Neural cell (in vitro differentiated cells): Measurements from ENCODE around the gene HAO1. TPM values are rescaled to one million over a fixed set of nuclear protein-coding genes. Genes with fewer than 3 reads are reported as not detected.

Source experiments
- H2AFZ ChIP-seq: fragments of 200-600, 300-800 bp; sonication (generic), shearing (Covaris generic); 2 replicates; pipeline ENCODE4 v1.6.0; 2014; ENCODE audit warnings: low read depth, mild to moderate bottlenecking, antibody characterized with exemption, low read length, moderate library complexity
- H3F3A ChIP-seq: fragments of 200-600 bp; shearing (Covaris generic); 2 replicates; pipeline ENCODE4 v1.6.1; 2016; ENCODE audit warnings: mild to moderate bottlenecking, moderate library complexity, mixed read lengths, antibody characterized with exemption, low read length; ENCODE audit not compliant: insufficient read depth, poor library complexity, severe bottlenecking
- H3K27ac ChIP-seq: fragments of 200-600, 300-800 bp; sonication (generic), shearing (Covaris generic); 2 replicates; pipeline ENCODE4 v1.5.1; 2014; ENCODE audit warnings: mild to moderate bottlenecking, low read length, moderate library complexity
- H3K27me3 ChIP-seq: fragments of 300-800, 200-600 bp; sonication (generic), shearing (Covaris generic); 2 replicates; pipeline ENCODE4 v1.6.0; 2014; ENCODE audit warnings: mild to moderate bottlenecking, low read depth, low read length, moderate library complexity; ENCODE audit not compliant: insufficient read depth
- H3K36me3 ChIP-seq: fragments of 300-800, 200-600 bp; sonication (generic), shearing (Covaris generic); 2 replicates; pipeline ENCODE4 v1.5.1; 2014; ENCODE audit warnings: mild to moderate bottlenecking, antibody characterized with exemption, low read length, moderate library complexity; ENCODE audit not compliant: insufficient read depth
- H3K4me2 ChIP-seq: fragments of 300-800, 200-600 bp; sonication (generic), shearing (Covaris generic); 2 replicates; pipeline ENCODE4 v1.6.0; 2014; ENCODE audit warnings: mild to moderate bottlenecking, low read length
- H3K4me3 ChIP-seq: fragments of 300-800, 200-600 bp; sonication (generic), shearing (Covaris generic); 2 replicates; pipeline ENCODE4 v1.5.1; 2014; ENCODE audit warnings: mild to moderate bottlenecking, low read length, moderate library complexity
- H3K79me2 ChIP-seq: fragments of 200-600 bp; shearing (Covaris generic); replicated peaks from 2 replicates; pipeline ENCODE4 v1.6.0; 2014; ENCODE audit warnings: mild to moderate bottlenecking, low read length, moderate library complexity; ENCODE audit not compliant: insufficient read depth
- H3K9ac ChIP-seq: fragments of 300-800, 200-600 bp; sonication (generic), shearing (Covaris generic); 2 replicates; pipeline ENCODE4 v1.6.1; 2016; ENCODE audit warnings: mild to moderate bottlenecking, low read length, mixed read lengths
- H3K9me2 ChIP-seq: fragments of 200-600 bp; shearing (Covaris generic); 2 replicates; pipeline ENCODE4 v1.6.1; 2016; ENCODE audit warnings: mild to moderate bottlenecking, low read length, mixed read lengths; ENCODE audit not compliant: insufficient read depth
- H3K9me3 ChIP-seq: fragments of 200-600, 300-800 bp; sonication (generic), shearing (Covaris generic); 2 replicates; pipeline ENCODE4 v1.6.1; 2016; ENCODE audit warnings: mild to moderate bottlenecking, mixed run types, low read length, moderate library complexity, mixed read lengths
- H4K20me1 ChIP-seq: fragments of 200-600 bp; shearing (Covaris generic); 2 replicates; pipeline ENCODE4 v1.6.1; 2016; ENCODE audit warnings: mild to moderate bottlenecking, mixed run types; ENCODE audit not compliant: insufficient read depth
- CTCF ChIP-seq: fragments of 450-650 bp; IDR thresholded peaks from 2 replicates; pipeline ENCODE4 v1.5.1; 2014; ENCODE audit warnings: antibody characterized with exemption, mild to moderate bottlenecking, moderate library complexity; ENCODE audit not compliant: poor library complexity, severe bottlenecking
- EP300 ChIP-seq: fragments of 450-650 bp; conservative IDR thresholded peaks from 2 replicates; pipeline ENCODE4 v1.6.1; 2014; ENCODE audit warnings: antibody characterized with exemption, mild to moderate bottlenecking, moderate library complexity; ENCODE audit not compliant: poor library complexity, severe bottlenecking
- EZH2 ChIP-seq: fragments of 200-600, 300-800 bp; shearing (Covaris generic), sonication (generic); IDR thresholded peaks from 2 replicates; pipeline ENCODE4 v1.6.1; 2014; ENCODE audit warnings: antibody characterized with exemption, low read length, borderline replicate concordance, mild to moderate bottlenecking; ENCODE audit not compliant: insufficient read depth, poor library complexity, severe bottlenecking
- MXI1 ChIP-seq: fragments of 450-650 bp; conservative IDR thresholded peaks from 2 replicates; pipeline ENCODE4 v1.6.1; 2014; ENCODE audit warnings: antibody characterized with exemption, mild to moderate bottlenecking; ENCODE audit not compliant: poor library complexity, severe bottlenecking
- POLR2AphosphoS5 ChIP-seq: IDR thresholded peaks from 2 replicates; pipeline ENCODE4 v1.6.1; 2012
- RAD21 ChIP-seq: fragments of 450-650 bp; conservative IDR thresholded peaks from 2 replicates; pipeline ENCODE4 v1.6.1; 2014; ENCODE audit warnings: antibody characterized with exemption, mild to moderate bottlenecking, moderate library complexity
- REST ChIP-seq: IDR thresholded peaks from 2 replicates; pipeline ENCODE4 v1.6.1; 2012; ENCODE audit warnings: borderline replicate concordance
- SMC3 ChIP-seq: fragments of 450-650 bp; conservative IDR thresholded peaks from 2 replicates; pipeline ENCODE4 v1.6.1; 2014; ENCODE audit warnings: antibody characterized with exemption, mild to moderate bottlenecking, moderate library complexity; ENCODE audit not compliant: poor library complexity
- TAF1 ChIP-seq: IDR thresholded peaks from 2 replicates; pipeline ENCODE4 v1.6.1; 2012; ENCODE audit warnings: low read depth
- polyA plus RNA-seq: library from polyadenylated mRNA; depleted of rRNA; stranded (reverse); fragments of >200 nt; gene quantifications from 2 replicates; pipeline ENCODE4 v1.2.3, GENCODE V29; 2014

Gene HAO1
- polyA plus RNA-seq, 1 donor from 2014 or later, result not detected

GRCh38 chr20:7841971-7842310, 98.3 kb downstream of the HAO1 start:
- Histone ChIP-seq H3K27ac (no peak overlapping the region), H3F3A (no peaks in the 10 kb centered on the region), H3K79me2 (no peaks in the 10 kb centered on the region), H3K9ac (no peak overlapping the region), H3K4me2 (no peak overlapping the region), H3K4me3 (no peak overlapping the region), H3K27me3 (no peaks in the 10 kb centered on the region), H4K20me1 (no peaks in the 10 kb centered on the region), H3K36me3 (no peaks in the 10 kb centered on the region), H3K9me2 (no peaks in the 10 kb centered on the region), H2AFZ (no peak overlapping the region), H3K9me3 (no peaks in the 10 kb centered on the region)
- TF ChIP-seq REST (no peak), SMC3 (no peak), CTCF (no peak), RAD21 (no peak), EP300 (no peak), TAF1 (no peak), MXI1 (no peak), POLR2AphosphoS5 (no peak), EZH2 (no peak)

GRCh38 chr20:7841291-7841970, 98.8 kb downstream of the HAO1 start:
- H3K79me2 ChIP-seq, result no peaks in the 10 kb centered on the region
- no peaks in the 10 kb centered on the region for H4K20me1 ChIP-seq
- no peaks in the 10 kb centered on the region for H3K36me3 ChIP-seq
- H3K27me3 ChIP-seq, result no peaks in the 10 kb centered on the region
- H3K9me2 ChIP-seq, result no peaks in the 10 kb centered on the region
- no peaks in the 10 kb centered on the region for H3F3A ChIP-seq
- H3K4me2 ChIP-seq, result no peak overlapping the region
- no peak overlapping the region for H2AFZ ChIP-seq
- H3K9me3 ChIP-seq, result no peaks in the 10 kb centered on the region
- no peak for TF ChIP-seq REST
- TF ChIP-seq EZH2, result no peak
- no peak for TF ChIP-seq TAF1
- H3K27ac ChIP-seq, result no peak overlapping the region
- no peak overlapping the region for H3K9ac ChIP-seq
- no peak overlapping the region for H3K4me3 ChIP-seq
